Measurements from ENCODE around the gene LHX2. TPM values are rescaled to one million over a fixed set of nuclear protein-coding genes. Genes with fewer than 3 reads are reported as not detected.
A peak's percentile ranks its signal among the peaks of the same experiment; 100 is the strongest.

The LHX2 gene
- total and polyA plus RNA-seq, 2 of the 13 experiments (the other 11 are each of a cell fraction or from before 2014, with no cell fraction given): not detected

DNA sequence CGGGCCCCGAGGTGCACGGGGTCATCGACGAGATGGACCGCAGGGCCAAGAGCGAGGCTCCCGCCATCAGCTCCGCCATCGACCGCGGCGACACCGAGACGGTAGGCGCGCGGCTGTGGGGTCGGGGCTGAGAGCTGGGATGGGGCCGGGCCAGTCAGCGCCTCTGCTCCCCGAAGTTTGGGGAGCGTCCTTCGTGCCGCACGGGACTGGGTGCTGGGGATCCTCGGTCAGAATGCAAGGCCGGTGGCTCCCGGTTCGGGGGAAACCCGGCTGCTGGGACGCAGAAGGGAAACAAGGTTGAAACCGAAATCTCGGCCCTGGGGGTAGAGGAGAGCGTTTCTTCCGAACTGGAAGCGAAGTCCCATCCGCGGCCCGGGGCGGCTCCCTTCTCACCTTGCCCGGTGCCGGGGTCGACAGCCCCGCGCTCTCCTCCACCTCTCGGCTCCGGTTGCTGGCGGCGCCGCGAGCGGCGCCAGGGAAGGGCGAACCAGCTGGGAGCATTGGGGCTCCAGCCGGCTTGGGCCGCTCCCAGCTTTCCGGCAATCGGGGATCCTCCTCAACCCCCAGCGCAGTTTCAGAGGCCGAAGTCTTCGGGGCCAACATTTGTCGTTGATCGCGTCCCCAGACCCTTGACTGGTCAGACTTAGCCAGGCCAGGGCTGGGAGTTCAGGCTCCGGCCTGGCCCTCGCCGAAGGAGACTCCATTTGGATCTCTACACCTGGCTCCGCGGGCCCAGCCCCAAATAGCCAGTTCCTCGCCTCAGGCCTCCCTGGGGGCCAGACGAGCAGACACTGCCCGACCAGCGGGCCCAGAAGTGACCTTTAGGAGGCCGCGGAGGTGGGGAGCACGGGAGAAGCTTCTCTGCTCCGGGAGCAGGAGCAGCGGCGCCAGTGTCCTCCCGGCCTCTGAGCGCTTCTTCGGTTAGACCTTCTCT is 1.1 kb downstream of the LHX2 start:
- no peak overlapping the region for H3K4me3 ChIP-seq (replicated peaks in 1 of 3; ENCODE audit: insufficient read depth in 1 of 3, low read depth in 2 of 3, low read length in 3 of 3)
- ATAC-seq (peak; percentile 8; the same call in 2 of the 3 replicates), DNase-seq (ENCODE audit: low spot score) (no peak), FAIRE-seq (no peak)
- H3K27me3 ChIP-seq (ENCODE audit: control insufficient read depth in 1 of 2, insufficient read depth in 2 of 2, low read length in 2 of 2): peaks cover 33 to 89% of the 10 kb centered on the region in 2 experiments
- CTCF ChIA-PET (ENCODE audit: low intra/inter-chr PET ratio, low total read pairs): no interaction called here
- H3K9me3 ChIP-seq (ENCODE audit: low read length): no peaks in the 10 kb centered on the region
- WGBS (ENCODE audit: low lambda C conversion rate): 30% methylated on average over 42 of the region's 83 CpGs
- H3K9ac ChIP-seq (ENCODE audit: insufficient read depth, low read depth, low read length): no peak overlapping the region
- no peaks in the 10 kb centered on the region for H3K36me3 ChIP-seq (replicated peaks in 1 of 2; ENCODE audit: control insufficient read depth in 1 of 2, insufficient read depth in 2 of 2, low read length in 2 of 2)
- H3K4me1 ChIP-seq (ENCODE audit: insufficient read depth, low read length): peaks cover 33% of the 10 kb centered on the region
- H2AFZ ChIP-seq (ENCODE audit: low read length): no peak overlapping the region
- no peak for TF ChIP-seq BHLHE40 (IDR thresholded peaks at IDR 0.05; ENCODE audit: low read length)
- TF ChIP-seq DMAP1 (CRISPR knock-in tag; IDR thresholded peaks at IDR 0.05): no peak
- 0 out of 2 replicates have a peak, but pooled peaks have one; percentile 27 for TF ChIP-seq ZBTB33 (CRISPR knock-in tag; IDR thresholded peaks at IDR 0.05)
- TF ChIP-seq CTCF (CRISPR knock-in tag; IDR thresholded peaks at IDR 0.05): no peak
- peak overlapping the region; percentile 7; the same call in 1 of the 2 replicates for H3K4me2 ChIP-seq (ENCODE audit: low read depth, low read length)
- no peaks in the 10 kb centered on the region for H3K79me2 ChIP-seq (ENCODE audit: insufficient read depth, low read length)
- no TSS peak for BruUV-seq (replicated peaks)
- in situ Hi-C loops (cut with HindIII; ENCODE audit: extremely low pct_ligation_motif_present, low pct_unique_long_range_greater_than_20kb) (no loop called here), intact Hi-C loops (cut with micrococcal nuclease; ENCODE audit: unreplicated experiment) (no loop called here)
- POLR2A ChIA-PET: no interaction called here
- peaks cover 14% of the 10 kb centered on the region; the same call in 1 of the 2 replicates for H4K20me1 ChIP-seq (ENCODE audit: insufficient read depth, low read length)
- H3K27ac ChIP-seq (ENCODE audit: extremely low read length, insufficient read depth, low read length): no peak overlapping the region

Measured in HepG2 (cell line).